ENCODE results near the gene KL. TPM values are rescaled to one million over a fixed set of nuclear protein-coding genes. Genes with fewer than 3 reads are reported as not detected.

The KL gene
- total RNA-seq, 4 donors from 2014 or later: 1.4 to 4.5 (median 2.8) TPM

- no peak for DNase-seq
- TF ChIP-seq CTCF (IDR thresholded peaks at IDR 0.05): no peak
- TF ChIP-seq POLR2A (IDR thresholded peaks at IDR 0.05): no peak
- intact Hi-C loops (cut with DNase I): no loop called here
- H3K4me1 ChIP-seq: no peaks in the 10 kb centered on the region
- no peaks in the 10 kb centered on the region for H3K9me3 ChIP-seq
- no peaks in the 10 kb centered on the region for H3K36me3 ChIP-seq
- H3K27me3 ChIP-seq: no peaks in the 10 kb centered on the region
- no peak overlapping the region for H3K27ac ChIP-seq
- no peak overlapping the region for H3K4me3 ChIP-seq (replicated peaks in 1 of 3)
- 91 to 92% methylated on average over 10 of the region's 10 CpGs for WGBS, 2 donors
These were observed 31.2 kb upstream of the KL start for GRCh38 chr13:32984857-32985626.

GRCh38 chr13:32986552-32986951 is 29.7 kb upstream of the KL start:
- H3K4me3 ChIP-seq (replicated peaks in 1 of 3): no peak overlapping the region
- WGBS, 2 donors: 92 to 93% methylated on average over 8 of the region's 8 CpGs
- H3K9me3 ChIP-seq: no peaks in the 10 kb centered on the region
- no peak for DNase-seq
- intact Hi-C loops (cut with DNase I): no loop called here
- H3K36me3 ChIP-seq: no peaks in the 10 kb centered on the region
- TF ChIP-seq CTCF (IDR thresholded peaks at IDR 0.05) (no peak), POLR2A (IDR thresholded peaks at IDR 0.05) (no peak)
- no peak overlapping the region for H3K27ac ChIP-seq
- H3K27me3 ChIP-seq: no peaks in the 10 kb centered on the region
- no peaks in the 10 kb centered on the region for H3K4me1 ChIP-seq

GRCh38 chr13:32987462-32987861 is 28.8 kb upstream of the KL start:
- WGBS, 2 donors: 44 to 53% methylated on average over 1 of the region's 1 CpG
- H3K36me3 ChIP-seq: no peaks in the 10 kb centered on the region
- H3K4me3 ChIP-seq (replicated peaks in 1 of 3): no peak overlapping the region
- no peaks in the 10 kb centered on the region for H3K4me1 ChIP-seq
- no peak for DNase-seq
- intact Hi-C loops (cut with DNase I): no loop called here
- no peaks in the 10 kb centered on the region for H3K9me3 ChIP-seq
- TF ChIP-seq CTCF (IDR thresholded peaks at IDR 0.05): no peak
- no peak for TF ChIP-seq POLR2A (IDR thresholded peaks at IDR 0.05)
- H3K27ac ChIP-seq: no peak overlapping the region
- H3K27me3 ChIP-seq: no peaks in the 10 kb centered on the region

- Histone ChIP-seq H3K4me3 (replicated peaks in 1 of 3) (no peak overlapping the region), H3K9me3 (no peaks in the 10 kb centered on the region), H3K4me1 (no peaks in the 10 kb centered on the region), H3K27me3 (no peaks in the 10 kb centered on the region), H3K27ac (no peak overlapping the region), H3K36me3 (no peaks in the 10 kb centered on the region)
- TF ChIP-seq POLR2A (IDR thresholded peaks at IDR 0.05) (no peak), CTCF (IDR thresholded peaks at IDR 0.05) (no peak)
- DNase-seq: no peak
- WGBS, 2 donors: 69% methylated on average over 8 of the region's 8 CpGs
- intact Hi-C loops (cut with DNase I): no loop called here
These were observed 27.5 kb upstream of the KL start for GRCh38 chr13:32988608-32989289.

GRCh38 chr13:32989290-32989667 is 26.9 kb upstream of the KL start:
- no peaks in the 10 kb centered on the region for H3K9me3 ChIP-seq
- DNase-seq: no peak
- no peak overlapping the region for H3K4me3 ChIP-seq (replicated peaks in 1 of 3)
- H3K27me3 ChIP-seq: no peaks in the 10 kb centered on the region
- no peaks in the 10 kb centered on the region for H3K4me1 ChIP-seq
- intact Hi-C loops (cut with DNase I): no loop called here
- no peak overlapping the region for H3K27ac ChIP-seq
- no peaks in the 10 kb centered on the region for H3K36me3 ChIP-seq
- TF ChIP-seq POLR2A (IDR thresholded peaks at IDR 0.05) (no peak), CTCF (IDR thresholded peaks at IDR 0.05) (no peak)
- WGBS, 2 donors: 62 to 75% methylated on average over 3 of the region's 3 CpGs

Data from thyroid gland (tissue), 4 donors.